Activated T-cell treated with anti-CD3 and anti-CD28 coated beads for 4 hours (primary cell): ENCODE data around the gene EZH1.

Experiments
- DNase-seq: peaks from one replicate; pipeline ENCODE4 v3.0.0-alpha.2; 2020

Gene EZH1

GRCh38 chr17:42744806-42745617 is at the start of gene EZH1:
Gene EZH1 (minus strand): TSS chr17:42745040. CDS start chr17:42728941, 16,099 bp downstream.
- DNase-seq = peak; percentile 87

GRCh38 chr17:42792545-42792944 is 47.7 kb upstream of the EZH1 start:
- DNase-seq = no peak

GRCh38 chr17:42791948-42792347 is 47.1 kb upstream of the EZH1 start:
- DNase-seq = no peak

- DNase-seq = no peak
Observed at GRCh38 chr17:42787266-42787665, 42.4 kb upstream of the EZH1 start.

GRCh38 chr17:42784811-42785592 is 40.2 kb upstream of the EZH1 start:
- DNase-seq = no peak

- DNase-seq = no peak
Observed at GRCh38 chr17:42784409-42784808, 39.6 kb upstream of the EZH1 start.

- no peak for DNase-seq
Observed at GRCh38 chr17:42783791-42784138, 38.9 kb upstream of the EZH1 start.

- DNase-seq = no peak
Observed at GRCh38 chr17:42783062-42783790, 38.4 kb upstream of the EZH1 start.

- no peak for DNase-seq
Observed at GRCh38 chr17:42782166-42783061, 37.6 kb upstream of the EZH1 start.

GRCh38 chr17:42781639-42782165 is 36.9 kb upstream of the EZH1 start:
- DNase-seq = no peak

- no peak for DNase-seq
Observed at GRCh38 chr17:42780851-42781638, 36.2 kb upstream of the EZH1 start.

- no peak for DNase-seq
Observed at GRCh38 chr17:42779936-42780850, 35.4 kb upstream of the EZH1 start, which contains the start of gene WNK4. Gene WNK4 (plus strand): TSS chr17:42780610. CDS start chr17:42780699, 89 bp downstream.

- DNase-seq = no peak
Observed at GRCh38 chr17:42779304-42779935, 34.6 kb upstream of the EZH1 start.

GRCh38 chr17:42778570-42778969 is 33.7 kb upstream of the EZH1 start:
- DNase-seq = no peak

- DNase-seq = no peak
Observed at GRCh38 chr17:42775534-42776098, 30.8 kb upstream of the EZH1 start.

GRCh38 chr17:42774066-42774745 is 29.4 kb upstream of the EZH1 start:
- no peak for DNase-seq

GRCh38 chr17:42773290-42774035 is 28.6 kb upstream of the EZH1 start, which contains the start of gene VPS25:
Gene VPS25 (plus strand): TSS chr17:42773449. CDS start chr17:42773476, 27 bp downstream.
- DNase-seq = peak; percentile 60

- DNase-seq = no peak
Observed at GRCh38 chr17:42772945-42773289, 28.1 kb upstream of the EZH1 start.
